8988T (cell line): ENCODE measurements around the gene HRC.
"Not testable (repeated sequence)": the region's sequence is repeated elsewhere in the genome, so short reads cannot be mapped to it uniquely, and the experiment has no call there.

ENCODE experiments used
- DNase-seq: peaks from one replicate; pipeline ENCODE4 v3.0.0; 2011

HRC gene

GRCh38 chr19:49132974-49133609, 22.1 kb downstream of the HRC start:
- DNase-seq = no peak

GRCh38 chr19:49130325-49130724, 24.9 kb downstream of the HRC start:
- no peak for DNase-seq

- DNase-seq = no peak
These were observed 26.0 kb downstream of the HRC start for GRCh38 chr19:49129238-49129583.

- DNase-seq = no peak
These were observed 26.5 kb downstream of the HRC start for GRCh38 chr19:49128545-49129237.

- peak; percentile 95 for DNase-seq
These were observed 27.3 kb downstream of the HRC start for GRCh38 chr19:49127674-49128544.

GRCh38 chr19:49127225-49127624, 28.0 kb downstream of the HRC start:
- DNase-seq = not testable (repeated sequence)

GRCh38 chr19:49126575-49126974, 28.6 kb downstream of the HRC start:
- DNase-seq = no peak

GRCh38 chr19:49125025-49125731, 30.0 kb downstream of the HRC start:
- DNase-seq = no peak

- DNase-seq = not testable (repeated sequence)
These were observed 31.9 kb downstream of the HRC start for GRCh38 chr19:49123285-49123684.

GRCh38 chr19:49121841-49122240, 33.4 kb downstream of the HRC start:
- DNase-seq = not testable (repeated sequence)

GRCh38 chr19:49120868-49121267, 34.3 kb downstream of the HRC start:
- DNase-seq = no peak

GRCh38 chr19:49120325-49120683, 34.9 kb downstream of the HRC start:
- no peak for DNase-seq

GRCh38 chr19:49119411-49120324, 35.5 kb downstream of the HRC start, which contains the start of gene PPFIA3:
Gene PPFIA3, plus strand, starts transcription at chr19:49119544. Its CDS starts 8,330 bp downstream, at chr19:49127874.
- no peak for DNase-seq

GRCh38 chr19:49118565-49119410, 36.4 kb downstream of the HRC start, which contains the start of gene C19orf73:
Gene C19orf73, minus strand, starts transcription at chr19:49119143. Its CDS starts 121 bp downstream, at chr19:49119022.
- DNase-seq = peak; percentile 92

GRCh38 chr19:49117677-49118564, 37.3 kb downstream of the HRC start:
- DNase-seq = no peak

GRCh38 chr19:49116544-49116943, 38.7 kb downstream of the HRC start:
- no peak for DNase-seq

- peak; percentile 55 for DNase-seq
These were observed 40.4 kb downstream of the HRC start for GRCh38 chr19:49114630-49115363.

GRCh38 chr19:49113762-49114629, 41.2 kb downstream of the HRC start, which contains the start of gene LIN7B:
Gene LIN7B, plus strand, starts transcription at chr19:49114370. Its CDS starts 35 bp downstream, at chr19:49114405.
- DNase-seq = peak; percentile 90
